COR-L47 (cell line): ENCODE measurements around the gene URM1.

Experiments used
- DNase-seq: peaks from one replicate; lab custom pipeline; 2025; lab: John Stamatoyannopoulos, UW

The URM1 gene

GRCh38 chr9:128385496-128386460 lies 14.6 kb downstream of the URM1 start:
- DNase-seq: no peak

GRCh38 chr9:128388150-128388549 lies 17.0 kb downstream of the URM1 start:
- DNase-seq: no peak

DNA sequence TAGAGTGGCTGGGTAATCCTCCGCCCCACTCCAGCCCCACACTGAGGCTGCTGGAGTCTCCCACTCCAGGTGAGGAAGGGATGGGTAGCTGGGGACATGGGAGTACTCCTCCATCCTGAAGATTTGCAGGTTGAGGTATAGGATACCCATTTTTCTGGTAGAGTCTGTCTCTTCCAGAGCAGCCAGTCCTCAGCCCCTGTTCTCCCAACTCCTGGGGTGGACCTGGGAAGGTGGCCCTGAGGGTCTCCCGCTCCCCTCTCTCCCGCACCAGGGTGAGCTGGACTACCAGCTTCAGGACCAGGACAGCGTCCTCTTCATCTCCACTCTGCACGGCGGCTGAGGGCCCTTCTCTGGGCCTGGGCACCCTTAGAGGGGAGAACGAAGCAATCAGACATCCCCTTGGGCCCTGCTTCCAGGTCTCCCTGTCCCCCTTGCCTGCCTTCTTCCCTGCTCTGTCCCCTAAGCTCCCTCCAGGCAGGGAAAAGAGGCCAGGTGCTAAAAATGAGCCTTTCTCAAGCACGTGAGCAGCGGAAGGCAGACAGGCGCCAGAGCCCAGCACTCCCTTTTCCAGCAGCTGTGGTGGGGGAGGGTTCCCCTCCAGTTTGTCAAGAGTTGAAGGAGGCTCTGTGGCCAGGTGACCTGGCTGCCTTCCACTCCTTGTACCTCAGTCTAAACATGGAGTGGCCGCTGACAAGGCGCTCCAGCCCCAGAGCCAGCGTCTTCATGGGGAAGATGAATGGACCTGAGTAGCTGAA lies 18.4 kb downstream of the URM1 start:
- no peak for DNase-seq

- no peak for DNase-seq
Measured at GRCh38 chr9:128390150-128390812, 19.1 kb downstream of the URM1 start.

- DNase-seq: no peak
Measured at GRCh38 chr9:128390813-128391711, 19.9 kb downstream of the URM1 start.

DNA sequence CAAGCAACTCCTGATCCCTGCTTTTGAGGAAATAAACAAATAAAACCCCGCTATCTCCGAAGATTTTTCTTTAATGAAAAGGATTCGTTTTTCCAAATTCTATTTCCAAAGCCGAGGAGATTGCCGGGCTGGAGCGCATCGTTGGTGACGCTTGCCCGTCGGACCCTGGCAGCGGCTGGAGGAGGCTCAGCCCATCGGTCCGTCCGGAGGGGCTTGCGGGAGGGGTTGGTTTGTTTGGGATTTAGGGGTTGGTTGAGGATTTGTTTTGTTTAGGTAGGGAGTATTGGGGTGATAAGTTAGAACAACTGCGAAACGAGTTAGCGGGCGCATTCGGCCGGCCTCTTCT lies 20.8 kb downstream of the URM1 start:
- no peak for DNase-seq

DNA sequence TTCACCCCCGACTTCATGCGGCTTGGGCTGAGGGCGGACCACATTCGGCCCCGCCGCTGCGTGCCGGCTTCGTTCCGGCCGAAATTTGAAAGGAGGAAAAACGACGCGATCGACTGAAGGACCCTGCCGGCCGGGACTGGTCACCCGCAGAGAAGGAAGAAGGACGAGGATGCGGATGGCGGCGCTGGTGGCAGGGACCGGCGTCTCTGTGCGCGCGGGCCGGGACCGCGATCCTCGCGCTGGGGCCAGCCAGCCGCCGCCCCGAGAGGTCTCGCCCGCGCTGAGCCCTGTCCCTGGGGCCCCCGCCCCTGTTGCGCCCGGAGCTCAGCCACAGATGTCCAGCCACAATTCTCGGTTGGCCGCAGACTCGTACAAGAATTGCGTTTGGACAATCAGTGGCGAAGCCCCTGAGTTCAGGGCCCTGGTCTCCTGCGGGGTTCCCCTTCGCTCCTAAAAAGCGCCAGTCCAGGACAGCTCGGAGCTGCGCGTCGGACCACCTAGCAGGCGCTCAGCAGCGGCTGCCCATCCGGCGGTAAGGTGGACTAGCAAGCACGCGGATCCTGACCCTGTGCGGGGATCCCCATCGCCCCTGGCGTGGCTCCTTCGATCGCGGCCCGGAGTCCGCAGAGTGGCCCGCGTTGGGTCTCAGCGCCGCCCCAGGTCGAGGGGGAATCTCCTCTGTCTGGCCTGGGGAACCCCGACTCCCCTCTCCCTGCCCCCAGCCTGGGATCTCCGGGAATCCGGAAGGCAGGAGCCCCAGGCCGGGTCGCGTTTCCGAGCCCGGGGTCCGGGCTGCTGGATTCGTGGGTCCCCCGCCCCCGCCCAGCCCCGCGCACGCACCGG lies 21.3 kb downstream of the URM1 start:
- DNase-seq: no peak

GRCh38 chr9:128393145-128393775 lies 22.1 kb downstream of the URM1 start:
- no peak for DNase-seq

DNA sequence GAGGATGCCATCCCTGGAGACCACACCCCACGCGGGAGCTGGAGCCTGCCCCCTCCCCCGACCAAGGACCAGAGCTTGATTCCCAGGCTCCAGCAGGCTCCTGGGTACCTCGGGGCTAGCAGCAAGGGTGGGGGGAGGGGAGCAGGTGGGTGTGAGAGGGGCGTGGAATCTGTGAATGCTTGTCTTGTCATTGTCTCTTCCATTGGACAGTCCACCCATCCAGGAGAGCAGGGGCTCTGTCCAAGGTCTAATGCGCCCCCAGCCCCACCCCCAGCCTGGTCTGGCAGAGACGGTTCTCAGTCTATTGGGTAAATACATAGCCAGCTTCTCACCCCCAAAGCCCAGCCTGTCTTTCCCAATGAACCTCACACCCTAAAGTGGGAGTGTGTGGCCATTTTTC lies 22.8 kb downstream of the URM1 start:
- no peak for DNase-seq

GRCh38 chr9:128394379-128395168 lies 23.4 kb downstream of the URM1 start:
- no peak for DNase-seq

DNA sequence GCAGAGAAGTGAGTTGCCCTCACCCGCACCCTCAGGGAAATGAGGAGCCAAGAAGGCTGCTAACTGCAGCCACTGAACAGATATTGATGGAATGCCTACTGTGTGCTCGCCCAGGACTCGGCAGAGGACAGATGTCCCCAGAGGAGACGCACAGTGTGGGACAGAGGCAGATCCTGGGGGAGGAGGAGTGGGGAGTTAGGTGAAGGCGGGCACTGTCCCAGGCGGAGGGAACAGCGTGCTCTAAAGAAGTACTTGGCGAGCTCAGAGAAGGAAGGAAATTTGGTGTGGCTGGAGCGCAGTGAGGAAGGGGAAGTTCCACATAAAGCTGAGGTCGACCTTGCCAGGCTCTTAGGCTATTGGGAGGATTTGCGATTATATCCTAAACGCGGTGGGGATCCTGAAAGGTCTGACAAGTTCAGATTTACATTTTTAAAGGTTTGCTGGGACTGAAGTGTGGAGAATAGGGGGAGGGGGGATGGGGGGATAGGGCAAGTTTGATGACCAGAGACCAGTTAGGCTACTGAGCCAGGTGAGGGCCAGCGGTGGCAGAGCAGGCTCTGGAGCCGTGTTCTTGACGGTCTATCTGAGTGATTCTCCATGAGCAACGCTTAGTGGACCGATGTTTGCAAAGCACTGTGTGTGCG lies 25.9 kb downstream of the URM1 start:
- no peak for DNase-seq

DNA sequence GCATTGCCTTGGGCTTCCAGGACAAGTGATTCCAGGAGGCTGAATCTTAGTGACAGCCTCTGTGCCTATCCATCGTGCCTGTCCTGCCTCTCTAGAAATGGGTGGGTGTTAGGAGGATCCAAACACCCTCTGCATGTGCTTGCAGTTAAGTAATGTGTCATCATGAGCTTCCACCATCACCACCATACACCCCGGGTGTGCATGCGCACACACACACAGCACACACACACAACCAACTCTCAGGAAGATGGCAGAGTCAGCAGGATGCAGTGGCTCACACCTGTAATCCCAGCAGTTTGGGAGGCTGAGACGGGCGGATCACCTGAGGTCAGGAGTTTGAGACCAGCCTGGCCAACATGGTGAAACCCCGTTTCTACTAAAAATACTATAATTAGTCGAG lies 26.7 kb downstream of the URM1 start:
- DNase-seq: no peak

DNA sequence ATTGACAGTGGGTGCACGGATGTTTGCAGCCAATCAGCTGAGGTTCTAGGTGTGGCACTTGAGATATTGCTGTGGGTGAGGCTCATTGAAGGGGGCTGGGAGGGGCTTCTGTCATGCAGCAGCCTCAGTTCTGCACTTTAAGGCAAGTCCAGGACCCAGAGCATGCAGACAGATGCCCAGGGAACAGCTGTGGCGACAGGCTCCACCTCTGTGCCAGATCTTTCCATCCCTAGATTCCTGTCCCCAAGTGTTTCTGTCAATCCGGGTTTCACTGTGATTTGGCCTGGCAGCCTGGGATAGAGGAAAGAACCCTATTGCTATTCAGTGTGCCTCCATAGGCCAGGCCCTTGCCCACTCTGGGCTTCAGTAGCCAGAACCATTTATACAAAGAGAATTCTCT lies 28.7 kb downstream of the URM1 start:
- DNase-seq: no peak

- no peak for DNase-seq
Measured at GRCh38 chr9:128404560-128404959, 33.4 kb downstream of the URM1 start.

DNA sequence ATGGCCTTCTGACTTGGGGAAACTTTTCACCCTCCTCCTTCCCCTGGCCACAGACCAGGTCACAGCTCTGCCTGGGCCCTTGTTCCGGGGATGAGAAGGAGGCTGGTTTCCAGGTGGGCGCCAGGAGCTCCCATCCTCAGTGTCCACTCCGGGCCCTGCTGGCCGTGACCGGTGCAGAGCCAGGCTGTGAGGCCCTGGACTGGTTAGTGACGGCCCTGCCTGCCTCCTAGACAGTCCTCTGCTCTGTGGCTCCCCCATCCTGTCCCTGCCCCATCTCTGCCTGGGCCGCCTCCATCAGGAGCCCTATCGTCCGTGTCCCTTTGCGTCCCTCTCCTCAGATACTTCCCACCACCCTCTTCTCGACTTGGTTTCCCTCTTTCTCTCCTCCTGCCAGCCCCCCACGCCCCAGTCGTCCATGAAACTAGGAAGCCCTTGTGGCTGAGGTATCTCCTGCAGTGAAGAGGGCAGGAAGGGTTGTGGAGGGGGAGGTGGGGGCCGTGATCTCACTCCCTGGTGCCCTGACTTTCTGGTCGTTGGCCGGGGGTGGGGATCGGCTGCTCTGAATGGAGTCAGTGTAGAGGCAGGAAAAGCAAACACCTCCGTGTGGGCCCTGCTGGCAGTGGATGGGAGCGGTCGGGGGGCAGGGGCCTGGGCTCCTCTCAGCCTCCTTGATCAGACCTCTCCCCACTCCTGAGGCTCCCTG lies 34.1 kb downstream of the URM1 start:
- DNase-seq: no peak

GRCh38 chr9:128405780-128406171 lies 34.6 kb downstream of the URM1 start:
- DNase-seq: no peak

- DNase-seq: no peak
Measured at GRCh38 chr9:128406848-128407391, 35.7 kb downstream of the URM1 start.

DNA sequence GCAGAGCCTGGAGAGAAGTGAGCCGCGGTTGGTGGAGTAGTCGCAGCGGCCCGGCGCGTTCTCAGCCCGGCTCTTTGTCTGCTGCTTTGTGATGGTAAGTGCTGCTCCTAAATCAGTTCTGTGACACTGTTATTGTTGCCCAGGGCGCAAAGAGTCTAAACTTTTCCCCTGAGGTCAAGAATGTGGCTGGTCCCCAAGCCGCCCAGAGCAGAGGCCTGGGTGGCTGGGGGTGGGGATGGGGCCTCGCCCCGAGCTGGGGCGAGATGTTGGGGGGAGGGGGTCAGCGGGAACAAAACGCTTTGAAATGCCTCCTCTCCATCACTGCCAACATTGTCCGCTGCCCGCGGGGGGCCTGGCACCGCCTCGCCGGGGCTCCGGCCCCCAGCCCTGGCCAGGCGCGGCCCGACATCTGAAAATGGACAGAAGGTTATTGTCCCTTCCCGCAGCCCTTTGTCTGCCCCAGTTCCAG lies 37.8 kb downstream of the URM1 start:
- no peak for DNase-seq
